GM23338 (cell line): ENCODE measurements around the gene RAB11B.

Experiments
- EZH2 ChIP-seq: fragments of 200-600 bp; sonication (generic); IDR thresholded peaks from one replicate; pipeline ENCODE4 v1.8.0; 2017; ENCODE audit warnings: antibody characterized with exemption, mild to moderate bottlenecking, low read depth; ENCODE audit not compliant: unreplicated experiment
- EZH2phosphoT487 ChIP-seq: fragments of 200-600 bp; sonication (generic); IDR thresholded peaks from one replicate; pipeline ENCODE4 v1.8.1; 2018; ENCODE audit warnings: antibody characterized with exemption; ENCODE audit not compliant: unreplicated experiment
- JUNB ChIP-seq: IDR thresholded peaks from one replicate; pipeline ENCODE4 v1.6.1; 2016; ENCODE audit warnings: antibody characterized with exemption; ENCODE audit not compliant: unreplicated experiment
- TF ChIP-seq, protein P1 (sequence below), 2 experiments: fragments of 200-600 bp in 1 of 2; sonication (generic) in 1 of 2; conservative IDR thresholded peaks; 2 replicates each; pipeline versions ENCODE4 v1.5.1 to v1.6.1; 2016 to 2017; ENCODE audit warnings: antibody characterized with exemption in 2 of 2, low read depth in 2 of 2, mild to moderate bottlenecking in 2 of 2, moderate library complexity in 1 of 2

DNA sequence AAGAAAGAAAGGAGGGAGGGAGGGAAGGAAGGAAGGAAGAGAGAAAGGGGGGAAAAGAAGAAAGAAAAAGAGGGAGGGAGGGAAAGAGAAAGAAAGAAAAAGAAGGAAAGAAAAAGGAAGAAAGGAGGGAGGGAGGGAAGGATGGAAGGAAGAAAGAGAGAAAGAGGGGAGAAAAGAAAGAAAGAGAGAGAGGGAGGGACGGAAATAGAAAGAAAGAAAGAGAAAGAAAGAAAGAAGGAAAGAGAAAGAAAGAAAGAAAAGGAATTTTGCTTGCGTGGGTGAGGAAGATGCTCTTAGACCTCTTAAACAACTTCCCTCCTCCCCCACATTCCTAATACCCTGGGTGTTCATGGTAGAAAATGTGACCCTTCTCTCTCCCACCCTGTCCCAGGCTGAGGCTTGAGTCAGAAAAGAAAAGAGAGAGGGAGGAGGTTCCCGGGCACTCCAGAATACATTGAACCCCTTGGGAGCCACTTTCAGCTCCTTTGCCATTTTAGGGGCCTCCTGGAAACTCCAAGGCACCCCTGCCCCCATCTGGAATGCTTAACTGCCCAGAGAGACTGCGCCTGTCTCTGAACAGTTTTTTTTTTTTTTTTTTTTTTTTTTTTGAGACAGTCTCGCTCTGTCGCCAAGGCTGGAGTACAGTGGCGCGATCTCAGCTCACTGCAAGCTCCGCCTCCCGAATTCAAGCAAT is 37.9 kb upstream of the RAB11B start:
- TF ChIP-seq, protein P1, sequence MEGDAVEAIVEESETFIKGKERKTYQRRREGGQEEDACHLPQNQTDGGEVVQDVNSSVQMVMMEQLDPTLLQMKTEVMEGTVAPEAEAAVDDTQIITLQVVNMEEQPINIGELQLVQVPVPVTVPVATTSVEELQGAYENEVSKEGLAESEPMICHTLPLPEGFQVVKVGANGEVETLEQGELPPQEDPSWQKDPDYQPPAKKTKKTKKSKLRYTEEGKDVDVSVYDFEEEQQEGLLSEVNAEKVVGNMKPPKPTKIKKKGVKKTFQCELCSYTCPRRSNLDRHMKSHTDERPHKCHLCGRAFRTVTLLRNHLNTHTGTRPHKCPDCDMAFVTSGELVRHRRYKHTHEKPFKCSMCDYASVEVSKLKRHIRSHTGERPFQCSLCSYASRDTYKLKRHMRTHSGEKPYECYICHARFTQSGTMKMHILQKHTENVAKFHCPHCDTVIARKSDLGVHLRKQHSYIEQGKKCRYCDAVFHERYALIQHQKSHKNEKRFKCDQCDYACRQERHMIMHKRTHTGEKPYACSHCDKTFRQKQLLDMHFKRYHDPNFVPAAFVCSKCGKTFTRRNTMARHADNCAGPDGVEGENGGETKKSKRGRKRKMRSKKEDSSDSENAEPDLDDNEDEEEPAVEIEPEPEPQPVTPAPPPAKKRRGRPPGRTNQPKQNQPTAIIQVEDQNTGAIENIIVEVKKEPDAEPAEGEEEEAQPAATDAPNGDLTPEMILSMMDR (conservative IDR thresholded peaks at IDR 0.05; ENCODE audit: low read depth in 2 of 2) = no peak
- no peak for TF ChIP-seq EZH2phosphoT487
- TF ChIP-seq JUNB = no peak
- no peak for TF ChIP-seq EZH2
